Activated CD8-positive, alpha-beta memory T cell treated with anti-CD3 and anti-CD28 coated beads, Interleukin-2, amount 10 ng/mL, durations not matched to agents 7 days and 5 days (primary cell): ENCODE measurements around the gene NRDE2. TPM values are rescaled to one million over a fixed set of nuclear protein-coding genes. Genes with fewer than 3 reads are reported as not detected.
"Not testable (repeated sequence)": the region's sequence is repeated elsewhere in the genome, so short reads cannot be mapped to it uniquely, and the experiment has no call there.

Experiments
- ATAC-seq: fragments of 150-1000 bp; cut with Tn5 transposase; one replicate; pipeline ENCODE4 v1.10.0; 2021; ENCODE audit warnings: moderate library complexity
- CTCF ChIA-PET: fragments of 350-600 bp; sonication (Branson Sonifier 250); formaldehyde crosslinking; loops from one replicate; lab custom pipeline; 2021; ENCODE audit warnings: antibody characterized with exemption; lab: Charles Lee
- DNase-seq: peaks from one replicate; pipeline ENCODE4 v3.0.0-alpha.2; 2020
- H3K27ac Mint-ChIP-seq: one replicate; pipeline ENCODE4 v1.8.0; 2021; ENCODE audit warnings: mild to moderate bottlenecking, mixed read lengths
- H3K27me3 Mint-ChIP-seq: one replicate; pipeline ENCODE4 v1.8.0; 2021; ENCODE audit warnings: mixed read lengths
- H3K36me3 Mint-ChIP-seq: one replicate; pipeline ENCODE4 v1.8.0; 2021; ENCODE audit warnings: mild to moderate bottlenecking, mixed read lengths
- H3K4me1 Mint-ChIP-seq: one replicate; pipeline ENCODE4 v1.8.0; 2021; ENCODE audit warnings: mixed read lengths
- H3K4me3 Mint-ChIP-seq: one replicate; pipeline ENCODE4 v1.8.0; 2021; ENCODE audit warnings: mild to moderate bottlenecking, moderate library complexity, mixed read lengths
- H3K9me3 Mint-ChIP-seq: one replicate; pipeline ENCODE4 v1.8.0; 2022; ENCODE audit warnings: low read depth, mixed read lengths
- total RNA-seq, 2 experiments: library from RNA; stranded (reverse); gene quantifications; one replicate each; pipeline ENCODE4 v1.2.3, GENCODE V29; 2021

NRDE2 gene
- total RNA-seq, 2 experiments from 2014 or later: 30.3 TPM

- CTCF ChIA-PET, H3K27ac Mint-ChIP-seq, DNase-seq, H3K9me3 Mint-ChIP-seq, H3K27me3 Mint-ChIP-seq, H3K36me3 Mint-ChIP-seq, H3K4me3 Mint-ChIP-seq, ATAC-seq, H3K4me1 Mint-ChIP-seq: not testable (repeated sequence)
Observed at GRCh38 chr14:90229942-90230341, 101.8 kb downstream of the NRDE2 start.

DNA sequence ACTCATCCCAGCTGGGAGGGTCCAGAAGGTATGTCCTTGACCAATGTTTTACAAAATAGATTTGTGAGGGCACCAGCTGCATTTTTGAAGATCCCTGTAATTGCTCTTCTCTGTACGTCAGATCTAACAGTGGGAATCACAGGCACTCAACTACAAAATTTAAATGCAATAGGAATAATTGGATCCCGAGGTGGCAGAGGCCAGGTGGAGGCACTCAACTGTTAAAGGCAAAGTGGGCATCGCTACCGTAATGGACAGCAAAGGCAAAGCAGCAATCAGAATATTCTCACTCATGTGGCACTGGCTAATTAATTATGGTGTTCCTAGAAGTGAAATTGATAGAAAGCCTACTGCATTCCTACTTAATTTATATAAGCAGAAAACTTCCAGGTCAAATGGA lies 103.3 kb downstream of the NRDE2 start:
- CTCF ChIA-PET: no interaction called here
- DNase-seq (no peak), ATAC-seq (no peak)
- no peaks in the 10 kb centered on the region for H3K4me1 Mint-ChIP-seq
- H3K9me3 Mint-ChIP-seq: no peaks in the 10 kb centered on the region
- H3K27ac Mint-ChIP-seq: no peak overlapping the region
- peaks cover 18% of the 10 kb centered on the region for H3K27me3 Mint-ChIP-seq
- H3K4me3 Mint-ChIP-seq: no peak overlapping the region
- no peaks in the 10 kb centered on the region for H3K36me3 Mint-ChIP-seq

Other genes with a start within 250 kb of the NRDE2 start
- gene PSMC1, start 75.4 kb downstream of the NRDE2 start, total RNA-seq: 100 to 1,000 TPM in 1 of 2 experiments, 10 to 100 TPM in 1; 93.1 to 120 TPM
- gene CALM1, start 65.1 kb upstream of the NRDE2 start, total RNA-seq: 100 to 1,000 TPM; 634 to 673 TPM